HG03342 (cell line): ENCODE data around the gene PRX.
"Not testable (repeated sequence)": the region's sequence is repeated elsewhere in the genome, so short reads cannot be mapped to it uniquely, and the experiment has no call there.

Experiments used
- ATAC-seq: cut with Tn5 transposase; IDR thresholded peaks from one replicate; pipeline ENCODE4 v1.9.1; 2021; ENCODE audit warnings: mild to moderate bottlenecking, moderate library complexity; ENCODE audit not compliant: unreplicated experiment

PRX gene

GRCh38 chr19:40433391-40434216 is 20.4 kb upstream of the PRX start:
- peak; percentile 57 for ATAC-seq

- ATAC-seq: not testable (repeated sequence)
Observed at GRCh38 chr19:40432760-40433159, 19.6 kb upstream of the PRX start.

- no peak for ATAC-seq
Observed at GRCh38 chr19:40431698-40432097, 18.5 kb upstream of the PRX start.

DNA sequence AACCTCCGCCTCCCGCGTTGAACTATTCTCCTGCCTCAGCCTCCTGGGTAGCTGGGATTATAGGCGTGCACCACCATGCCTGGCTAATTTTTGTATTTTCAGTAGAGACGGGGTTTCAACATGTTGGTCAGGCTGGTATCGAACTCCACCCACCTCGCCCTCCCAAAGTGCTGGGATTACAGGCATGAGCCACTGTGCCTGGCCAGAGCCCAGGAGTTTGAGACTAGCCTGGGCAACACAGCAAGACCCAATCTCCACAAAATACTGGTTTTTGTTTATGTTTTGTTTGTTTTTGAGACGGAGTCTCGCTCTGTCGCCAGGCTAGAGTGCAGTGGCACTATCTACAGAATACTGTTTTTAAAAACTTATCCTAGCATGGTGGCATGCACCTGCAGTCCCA is 17.1 kb upstream of the PRX start:
- ATAC-seq: not testable (repeated sequence)

DNA sequence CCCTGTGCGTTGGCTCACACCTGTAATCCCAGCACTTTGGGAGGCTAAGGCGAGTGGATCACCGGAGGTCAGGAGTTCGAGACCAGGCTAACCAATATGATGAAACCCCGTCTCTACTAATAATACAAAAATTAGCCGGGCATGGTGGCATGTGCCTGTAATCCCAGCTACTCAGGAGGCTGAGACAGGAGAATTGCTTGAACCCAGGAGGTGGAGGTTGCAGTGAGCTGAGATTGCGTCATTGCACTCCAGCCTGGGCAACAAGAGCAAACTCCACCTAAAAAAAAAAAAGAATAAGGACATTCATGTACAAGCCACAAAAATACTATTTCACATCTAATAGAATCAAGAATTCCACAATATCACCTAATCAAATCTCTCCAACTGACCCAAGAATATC is 15.0 kb upstream of the PRX start:
- not testable (repeated sequence) for ATAC-seq

DNA sequence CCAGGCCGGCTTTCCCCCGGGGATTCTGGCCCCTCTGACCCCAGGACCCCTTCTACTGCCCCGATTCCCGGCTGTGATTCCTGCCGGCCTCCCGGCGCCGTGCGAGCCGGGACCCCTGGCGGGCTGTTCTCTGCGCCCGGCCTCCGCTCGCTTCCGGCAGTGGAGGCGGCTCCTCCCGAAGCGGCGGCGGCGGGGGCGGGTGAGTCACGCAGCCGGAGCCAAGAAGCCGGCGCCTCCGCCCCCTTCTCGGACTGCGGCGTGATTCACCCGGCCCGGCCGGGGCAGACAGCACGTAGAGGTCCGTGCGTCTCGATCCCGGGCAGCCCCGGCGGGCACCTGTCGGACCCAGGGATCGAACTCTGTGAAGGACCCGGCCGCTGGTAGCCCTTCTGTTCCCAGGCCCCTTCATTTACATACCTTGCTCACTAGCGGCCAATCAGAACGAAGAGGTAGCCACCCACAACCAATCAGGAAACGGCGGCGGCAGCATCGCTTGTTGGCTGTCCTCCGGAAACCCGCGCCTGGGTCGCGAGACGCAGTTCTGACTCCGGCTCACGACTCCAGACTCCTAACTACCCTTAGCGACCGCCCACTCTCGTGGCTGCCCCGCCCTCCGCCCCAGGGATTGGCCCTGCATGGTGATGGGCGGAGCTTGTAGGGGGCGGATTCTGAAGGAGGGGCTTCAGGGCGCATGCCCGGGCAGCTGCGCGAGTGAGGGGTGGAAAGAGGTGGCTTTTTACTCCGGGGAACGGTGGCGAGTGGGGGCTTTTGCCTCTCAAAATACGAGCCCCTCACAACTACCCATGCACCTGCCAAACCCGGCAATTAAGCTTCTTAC is 12.5 kb upstream of the PRX start, which contains the start of gene SERTAD1:
TSS of gene SERTAD1 (minus strand) at position 543 of the 838 bp plus-strand sequence. CDS start 2,446 bp downstream, outside the sequence.
- peak; percentile 80 for ATAC-seq

GRCh38 chr19:40424637-40425449 is 11.7 kb upstream of the PRX start:
- no peak for ATAC-seq

GRCh38 chr19:40423938-40424337 is 10.8 kb upstream of the PRX start:
- ATAC-seq: no peak

DNA sequence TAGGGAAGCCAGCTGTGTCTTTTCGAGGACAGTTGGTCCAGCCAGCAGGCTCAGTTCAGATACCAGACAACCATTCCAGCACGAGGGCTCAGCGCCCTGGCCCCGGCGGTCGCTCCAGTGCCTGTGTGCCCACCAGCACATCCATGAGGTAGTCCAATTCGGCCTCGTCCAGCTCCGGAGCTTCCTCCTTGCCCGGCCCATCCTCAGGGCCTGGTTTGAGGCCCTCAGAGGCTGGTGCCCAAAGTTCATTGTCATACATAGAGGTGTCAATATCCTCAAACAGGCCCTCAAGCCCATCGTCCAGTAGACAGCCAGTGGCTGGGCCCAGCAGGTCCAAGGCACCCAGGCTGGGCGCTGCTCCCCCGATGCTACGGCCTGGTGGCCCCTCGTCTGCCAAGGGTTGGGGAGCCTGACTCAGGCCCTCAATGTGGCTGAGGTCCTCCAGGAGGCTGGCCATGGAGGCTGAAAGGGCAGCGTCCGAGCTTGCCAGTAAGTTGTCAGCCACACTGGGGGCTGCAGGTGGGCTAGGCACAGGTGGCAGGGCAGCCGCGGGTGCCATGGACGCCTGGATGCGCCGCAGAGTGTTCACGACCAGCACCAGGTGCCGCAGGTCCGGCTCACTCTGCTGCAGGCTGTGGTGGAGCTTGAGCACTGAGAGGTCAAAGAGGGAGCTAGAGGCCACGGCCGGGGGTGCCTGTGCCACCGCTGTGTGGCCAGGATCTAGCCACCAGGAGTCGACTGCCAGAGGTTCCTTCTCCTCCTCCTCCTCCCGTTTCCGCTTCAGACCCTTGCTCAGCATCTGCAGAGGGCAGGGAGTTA is 9.8 kb upstream of the PRX start:
- no peak for ATAC-seq

DNA sequence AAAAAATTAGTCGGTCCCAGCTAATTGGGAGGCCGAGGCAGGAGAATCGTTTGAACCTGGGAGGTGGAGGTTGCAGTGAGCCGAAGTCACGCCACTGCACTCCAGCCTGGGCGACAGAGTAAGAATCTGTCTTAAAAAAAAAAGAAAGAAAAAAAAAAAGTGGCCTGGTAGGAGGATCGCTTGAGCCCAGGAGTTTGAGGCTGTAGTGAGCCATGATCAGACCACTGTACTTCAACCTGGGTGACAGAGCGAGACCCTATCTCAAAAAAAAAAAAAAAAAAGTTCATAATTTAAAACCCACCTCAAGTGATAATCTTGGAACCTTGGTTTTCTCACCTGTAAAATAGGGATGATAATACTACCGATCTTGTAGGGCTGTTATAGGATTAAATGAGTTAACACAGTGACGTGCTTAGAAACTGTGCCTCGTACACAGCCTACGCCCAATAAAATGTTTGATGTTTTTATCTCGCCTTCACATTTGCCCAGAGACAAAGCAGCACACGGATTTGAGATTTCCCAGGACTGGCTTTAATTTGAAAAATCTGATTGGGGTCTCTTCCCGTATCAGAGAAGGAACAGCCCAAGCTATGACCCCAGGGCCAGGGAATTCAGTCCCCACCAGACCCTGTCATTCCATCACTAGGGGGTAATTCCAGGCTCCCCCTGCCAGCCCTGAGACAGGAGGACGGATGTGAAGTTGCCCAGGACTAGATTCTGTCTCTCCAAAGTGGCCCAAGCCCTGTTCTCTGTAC is 9.0 kb upstream of the PRX start:
- no peak for ATAC-seq

- ATAC-seq: no peak
Observed at GRCh38 chr19:40420766-40421765, 7.9 kb upstream of the PRX start.

- no peak for ATAC-seq
Observed at GRCh38 chr19:40420451-40420765, 7.2 kb upstream of the PRX start.

GRCh38 chr19:40419780-40420179 is 6.6 kb upstream of the PRX start:
- ATAC-seq: no peak

DNA sequence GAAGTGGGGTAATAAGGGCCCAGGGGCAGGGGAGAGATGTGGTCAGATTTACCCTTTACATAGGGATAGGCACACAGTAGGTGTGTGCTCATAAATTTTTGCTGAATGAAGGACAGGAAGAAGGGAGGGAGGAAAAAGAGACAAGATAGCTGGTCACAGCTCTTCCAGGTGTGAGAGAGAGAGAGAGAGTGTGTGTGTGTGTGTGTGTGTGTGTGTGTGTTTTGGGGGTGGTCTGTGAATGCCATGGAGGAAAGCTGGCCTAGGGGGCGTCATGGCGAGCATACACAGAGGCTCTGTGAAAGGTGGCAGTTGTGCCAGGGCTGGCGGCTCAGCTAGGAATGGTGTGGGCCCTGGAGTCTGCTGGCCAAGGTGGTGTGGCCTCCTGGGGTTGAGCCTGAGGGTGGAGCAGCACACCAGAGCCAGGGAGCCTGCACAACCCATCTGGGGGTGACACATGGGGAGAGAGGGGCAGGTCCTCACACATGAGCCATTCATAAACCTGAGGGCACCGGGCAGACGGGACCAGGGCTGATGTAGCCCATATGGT is 6.0 kb upstream of the PRX start:
- no peak for ATAC-seq

DNA sequence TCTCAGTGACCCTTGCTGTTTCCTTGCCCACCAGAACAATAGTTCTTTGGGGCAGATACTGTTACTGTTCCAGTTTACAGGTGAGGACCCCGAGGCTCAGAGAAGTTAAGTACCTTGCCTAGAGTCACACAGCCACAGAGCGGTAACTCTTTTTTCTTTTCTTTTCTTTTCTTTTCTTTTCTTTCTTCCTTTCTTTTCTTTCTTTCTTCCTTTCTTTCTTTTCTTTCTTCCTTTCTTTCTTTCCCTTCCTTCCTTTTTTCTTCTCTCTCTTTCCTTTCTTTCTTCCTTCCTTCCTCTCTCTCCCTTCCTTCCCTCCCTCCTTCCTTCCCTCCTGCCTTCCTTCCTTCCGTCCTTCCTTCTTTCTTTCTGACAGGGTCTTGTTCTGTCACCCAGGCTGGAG is 4.9 kb upstream of the PRX start:
- no peak for ATAC-seq

DNA sequence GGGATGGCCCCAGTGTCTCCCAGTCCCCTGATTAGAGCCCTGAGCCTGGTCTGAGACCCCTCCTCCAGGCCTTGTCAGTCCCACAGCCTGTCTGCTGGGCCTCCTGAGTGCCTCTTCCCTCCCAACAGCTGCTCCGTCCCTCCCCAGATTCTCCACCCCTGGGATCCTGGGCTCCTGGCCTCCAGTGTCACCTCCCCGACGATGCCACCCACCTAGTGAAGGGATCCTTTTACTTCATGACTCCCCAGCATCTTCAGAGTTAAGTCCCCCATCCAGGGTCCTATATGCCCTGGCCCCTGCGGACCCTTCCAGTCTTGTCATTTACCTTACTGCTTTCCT is 4.4 kb upstream of the PRX start:
- ATAC-seq: no peak

GRCh38 chr19:40416918-40417642 is 3.9 kb upstream of the PRX start:
- ATAC-seq: no peak

GRCh38 chr19:40415768-40416167 is 2.6 kb upstream of the PRX start:
- ATAC-seq: no peak
